HTR-8/SVneo (cell line): ENCODE measurements around the gene PCBP3.
"Not testable (repeated sequence)": the region's sequence is repeated elsewhere in the genome, so short reads cannot be mapped to it uniquely, and the experiment has no call there.

Source experiments
- DNase-seq: peaks from one replicate; pipeline ENCODE4 v3.0.0; 2011; ENCODE audit warnings: low spot score, mixed read lengths; ENCODE audit not compliant: insufficient read length
- FAIRE-seq: peaks from 2 replicates; lab custom pipeline; 2011; peaks lifted over from hg19 to GRCh38; lab: Jason Lieb, UNC

The PCBP3 gene

DNA sequence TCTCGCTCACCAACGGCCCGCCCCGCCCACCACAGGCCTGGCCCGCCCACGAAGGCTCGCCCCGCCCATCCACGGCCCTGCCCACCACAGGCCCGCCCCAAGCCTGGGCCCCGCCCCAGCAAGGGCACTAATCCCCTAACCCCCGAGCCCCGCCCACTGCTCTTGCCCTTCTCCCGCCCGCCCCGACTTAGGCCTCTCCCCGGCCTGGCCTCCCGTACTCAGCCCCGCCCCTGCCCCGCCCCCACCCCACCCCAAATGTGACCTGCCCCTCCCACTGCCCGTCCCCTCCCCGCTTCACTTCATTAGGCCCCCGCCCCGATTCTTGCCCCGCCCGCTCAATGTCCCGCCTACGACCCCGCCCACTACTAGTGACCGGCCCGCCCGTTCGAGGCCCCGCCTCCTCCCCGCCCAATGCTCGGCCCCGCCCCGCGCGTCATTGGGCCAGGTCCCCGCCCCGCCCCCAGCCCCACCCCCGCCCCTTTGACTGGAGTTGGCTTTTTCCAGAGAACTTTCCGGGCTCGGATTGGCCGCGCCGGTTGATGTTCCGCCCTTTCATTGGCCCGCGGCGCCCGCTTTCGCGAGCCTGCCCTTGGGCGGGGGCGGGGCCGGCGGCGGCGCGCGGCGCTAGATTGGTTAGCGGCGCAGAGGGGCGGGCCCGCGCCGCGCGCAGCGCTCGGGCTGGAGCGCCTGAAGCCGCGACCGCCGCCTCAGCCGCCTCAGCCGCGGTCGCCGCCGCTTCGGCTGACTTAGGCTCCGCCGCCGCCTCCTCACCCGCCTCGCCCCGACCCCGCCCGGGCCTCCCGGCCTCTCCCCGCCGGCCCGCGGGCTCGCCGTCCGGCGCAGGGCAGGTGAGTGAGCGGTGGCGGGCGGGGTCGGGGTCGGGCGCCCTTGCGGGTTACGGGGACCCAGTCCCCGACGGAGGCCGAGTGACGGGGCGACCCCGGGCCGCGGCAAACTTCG, at the start of gene PCBP3:
PCBP3 (plus strand) TSS at position 705 of the 960 bp plus-strand sequence. CDS start 206,361 bp downstream, outside the sequence.
- FAIRE-seq (peak; percentile 89), DNase-seq (peak; percentile 90)

DNA sequence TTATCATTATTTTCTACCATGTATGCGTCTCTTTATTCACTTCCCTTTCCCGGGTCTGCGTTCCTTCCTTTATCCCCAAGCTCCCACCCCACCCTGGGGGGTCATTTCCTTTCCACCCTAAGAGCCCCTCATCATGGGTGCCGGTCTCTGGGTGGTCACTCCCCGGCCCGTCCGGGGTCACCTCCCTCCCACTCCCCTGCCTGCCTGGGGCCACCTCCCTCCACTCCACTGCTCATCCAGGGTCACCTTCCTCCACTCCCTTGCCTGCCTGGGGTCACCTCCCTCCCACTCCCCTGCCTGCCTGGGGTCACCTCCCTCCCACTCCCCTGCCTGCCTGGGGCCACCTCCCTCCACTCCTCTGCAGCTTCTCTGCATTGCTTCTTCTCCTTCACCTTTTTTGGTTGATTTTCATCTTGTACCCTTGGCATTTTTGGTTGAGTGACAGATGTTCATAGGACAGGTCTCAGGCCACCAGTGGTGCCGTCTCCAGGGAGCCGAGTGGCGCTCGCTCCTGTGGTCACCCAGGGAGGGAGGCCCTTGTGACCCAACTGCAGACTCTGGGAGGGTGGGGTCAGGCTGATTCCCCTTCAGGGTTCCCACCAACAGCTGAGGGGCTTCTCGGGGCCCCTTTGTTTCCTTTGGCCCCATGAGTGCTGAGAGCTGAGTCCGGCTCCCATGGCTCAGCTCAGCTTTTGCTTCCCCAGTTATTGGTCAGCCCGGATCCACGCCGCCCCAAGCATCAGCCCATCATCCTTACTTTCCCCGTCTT, 48.6 kb upstream of the PCBP3 start:
- DNase-seq (no peak), FAIRE-seq (no peak)

DNA sequence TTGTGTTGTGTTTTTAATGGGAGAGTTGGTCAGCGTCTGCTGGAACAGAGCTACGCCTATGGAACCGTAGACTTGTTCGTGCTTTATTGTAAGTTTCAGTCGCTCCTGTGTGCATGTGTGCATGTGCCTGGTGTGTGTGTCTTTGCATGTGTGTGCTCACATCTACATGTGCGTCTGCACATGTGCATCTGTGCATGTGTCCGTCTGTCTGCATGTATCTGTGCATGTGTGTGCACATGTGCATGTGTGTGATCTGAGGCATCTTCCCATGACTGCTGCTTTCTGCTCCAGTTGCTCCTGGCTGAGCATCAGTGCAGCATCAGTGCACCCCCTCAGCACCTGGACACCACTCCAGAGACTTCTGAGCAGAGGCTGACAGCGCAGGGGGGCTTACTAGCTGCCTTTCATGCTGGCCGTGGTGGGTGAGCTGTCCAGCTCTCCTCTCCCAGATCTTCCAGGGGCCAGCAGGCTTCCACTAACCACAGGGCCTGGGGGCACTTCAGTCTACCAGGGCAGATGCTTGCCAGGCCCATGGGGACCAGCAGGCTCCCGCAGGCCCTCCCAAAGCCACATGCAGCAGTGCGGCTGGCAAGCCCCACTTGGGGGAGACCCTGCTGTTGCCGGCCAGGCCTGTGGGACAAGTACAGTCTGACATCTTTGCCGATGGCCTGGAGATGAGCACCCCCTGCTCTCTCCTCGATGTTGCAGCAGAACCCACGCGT, 47.8 kb upstream of the PCBP3 start:
- no peak for FAIRE-seq

DNA sequence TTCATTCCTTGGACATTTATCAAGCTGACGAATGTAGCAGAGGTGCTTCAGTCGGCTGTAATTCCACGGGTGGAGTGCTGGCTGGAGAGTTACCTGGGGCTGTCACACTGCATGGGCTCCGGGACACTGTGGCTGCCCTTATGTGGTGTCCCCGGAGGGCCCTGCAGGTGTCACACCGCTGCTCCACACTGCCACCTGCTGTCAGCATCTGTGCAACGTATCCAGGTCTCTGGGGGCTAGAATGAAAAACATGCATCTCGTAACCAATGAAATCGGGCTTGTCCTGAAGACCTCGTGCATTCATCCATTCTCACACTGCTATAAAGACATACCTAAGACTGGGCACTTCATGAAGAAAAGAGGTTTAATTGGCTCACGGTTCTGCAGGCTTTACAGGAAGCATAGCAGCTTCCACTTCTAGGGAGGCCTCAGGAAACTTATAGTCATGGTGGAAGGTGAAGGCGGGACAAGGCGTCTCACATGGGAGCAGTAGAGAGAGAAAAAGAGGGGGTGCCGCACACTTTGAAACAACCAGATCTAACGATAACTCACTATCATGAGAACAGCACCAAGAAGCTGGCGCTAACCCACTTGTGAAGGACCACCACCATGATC, 46.7 kb upstream of the PCBP3 start:
- no peak for FAIRE-seq
- peak; percentile 73 for DNase-seq

More for the DNA sequence above, 47.8 kb upstream of the PCBP3 start:
- DNase-seq: no peak

- FAIRE-seq (no peak), DNase-seq (no peak)
Measured at GRCh38 chr21:45598109-45598508, 45.4 kb upstream of the PCBP3 start.

DNA sequence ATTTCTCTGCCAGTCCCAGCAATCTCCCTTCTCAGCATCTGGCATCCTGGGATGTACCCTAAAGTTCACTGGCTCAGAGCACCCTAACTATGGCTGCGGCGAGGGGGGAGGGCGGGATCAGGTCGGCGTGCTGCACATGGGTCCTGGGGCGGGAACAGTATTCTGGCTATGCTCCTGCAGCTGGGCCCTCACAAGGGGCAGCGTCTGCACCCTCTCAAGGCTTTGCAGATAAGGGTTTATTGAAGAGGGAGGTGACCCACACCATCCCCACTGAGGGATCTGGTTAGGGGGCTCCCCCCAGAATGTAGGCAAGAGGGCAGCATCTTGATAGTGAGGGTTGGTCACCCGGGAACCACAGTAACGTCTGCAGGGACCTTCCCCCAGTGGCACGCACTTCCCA, 44.9 kb upstream of the PCBP3 start:
- DNase-seq (no peak), FAIRE-seq (no peak)

- DNase-seq (no peak), FAIRE-seq (no peak)
Measured at GRCh38 chr21:45599146-45599581, 44.4 kb upstream of the PCBP3 start.

DNA sequence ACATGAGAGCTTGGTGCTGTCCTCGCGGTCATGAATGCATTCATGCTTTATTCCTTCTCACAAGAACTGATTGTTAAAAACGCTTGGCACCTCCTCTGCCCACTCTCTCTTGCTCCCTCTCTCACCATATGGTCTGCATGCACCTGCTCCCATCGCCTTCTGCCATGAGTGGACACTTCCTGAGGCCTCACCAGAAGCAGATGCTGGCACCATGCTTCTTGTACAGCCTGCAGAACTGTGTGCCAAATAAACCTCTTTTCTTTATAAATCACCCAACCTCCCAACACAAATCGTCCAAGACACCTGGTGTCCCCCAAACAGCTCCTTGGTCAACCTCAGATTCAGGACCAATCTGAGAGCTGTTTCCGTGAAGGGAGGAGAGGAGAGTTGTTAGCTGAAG, 43.3 kb upstream of the PCBP3 start:
- DNase-seq (no peak), FAIRE-seq (no peak)

DNA sequence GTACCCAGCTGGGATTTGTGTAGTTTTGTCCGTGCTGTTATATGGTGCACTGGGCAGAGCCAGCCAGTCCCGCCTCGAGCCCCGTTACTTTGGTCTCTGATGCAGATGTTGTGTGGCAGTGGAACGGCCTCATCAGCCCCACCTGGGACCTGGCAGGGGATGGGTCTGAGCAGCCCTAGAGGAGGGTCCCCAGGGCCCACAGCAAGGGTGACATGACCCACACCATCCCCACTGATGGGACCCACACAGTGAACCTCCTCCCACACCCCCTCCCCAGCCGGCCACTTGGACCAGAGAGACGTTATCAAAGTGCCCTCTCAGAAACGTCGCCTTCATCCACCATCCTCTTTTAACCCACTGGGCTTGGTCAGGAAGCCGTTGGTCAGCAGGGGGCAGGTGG, 42.0 kb upstream of the PCBP3 start:
- no peak for FAIRE-seq
- no peak for DNase-seq

DNA sequence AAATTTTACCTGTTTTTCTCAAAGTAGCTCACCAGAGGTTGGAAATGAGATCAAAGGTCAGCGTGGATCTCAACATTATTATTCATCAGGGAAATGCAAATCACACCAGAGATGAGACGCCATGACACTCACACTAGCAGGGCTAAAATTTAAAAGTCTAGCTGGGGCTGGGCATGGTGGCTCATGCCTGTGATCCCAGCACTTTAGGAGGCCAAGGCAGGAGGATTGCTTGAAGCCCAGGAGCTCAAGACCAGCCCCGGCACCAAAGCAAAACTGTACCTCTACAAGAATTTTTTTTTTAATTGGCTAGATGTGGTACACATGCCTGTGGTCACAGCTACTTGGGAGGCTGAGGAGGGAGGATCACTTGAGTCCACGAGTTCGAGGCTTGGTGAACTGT, 41.4 kb upstream of the PCBP3 start:
- FAIRE-seq (no peak), DNase-seq (no peak)

DNA sequence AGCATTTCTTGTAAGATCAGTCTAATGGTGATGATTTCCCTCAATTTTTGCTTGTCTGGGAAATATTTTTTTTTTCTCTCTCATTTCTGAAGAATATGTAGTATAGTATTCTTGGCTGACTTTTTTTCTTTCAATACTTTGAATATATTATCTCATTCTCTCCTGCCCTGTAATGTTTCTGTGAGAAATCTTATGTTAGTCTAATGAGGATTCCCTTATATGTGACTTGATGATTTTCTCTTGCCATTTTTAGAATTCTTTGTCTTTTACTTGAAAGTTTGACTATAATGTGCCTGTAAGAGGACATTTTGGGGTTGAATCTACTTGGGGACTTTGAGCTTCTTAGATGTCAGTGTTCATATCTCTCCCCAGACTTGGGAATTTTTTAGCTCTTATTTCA, 40.0 kb upstream of the PCBP3 start:
- DNase-seq: no peak
- no peak for FAIRE-seq

- not testable (repeated sequence) for FAIRE-seq, DNase-seq
Measured at GRCh38 chr21:45604681-45605080, 38.8 kb upstream of the PCBP3 start.

- no peak for DNase-seq
- no peak for FAIRE-seq
Measured at GRCh38 chr21:45607021-45607908, 36.3 kb upstream of the PCBP3 start.

DNA sequence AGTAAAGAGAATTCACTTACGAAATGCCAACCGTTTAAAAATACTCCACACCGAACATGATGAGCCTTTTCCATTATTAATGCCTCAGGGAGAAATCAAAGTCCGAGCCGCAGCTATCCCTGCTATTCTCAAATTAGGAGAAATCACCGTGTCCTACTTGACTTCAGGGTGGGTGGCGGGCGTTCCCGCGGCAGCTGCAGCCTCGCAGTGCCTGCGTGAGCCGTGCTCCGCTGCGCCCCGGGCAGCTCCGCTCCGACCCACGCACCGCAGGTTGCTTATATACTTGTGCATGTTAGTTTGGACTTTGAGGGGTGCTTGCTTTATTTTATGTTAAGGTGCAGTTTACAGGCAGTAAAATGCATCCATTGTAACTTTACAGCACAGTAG, 35.6 kb upstream of the PCBP3 start:
- no peak for FAIRE-seq
- DNase-seq: no peak

DNA sequence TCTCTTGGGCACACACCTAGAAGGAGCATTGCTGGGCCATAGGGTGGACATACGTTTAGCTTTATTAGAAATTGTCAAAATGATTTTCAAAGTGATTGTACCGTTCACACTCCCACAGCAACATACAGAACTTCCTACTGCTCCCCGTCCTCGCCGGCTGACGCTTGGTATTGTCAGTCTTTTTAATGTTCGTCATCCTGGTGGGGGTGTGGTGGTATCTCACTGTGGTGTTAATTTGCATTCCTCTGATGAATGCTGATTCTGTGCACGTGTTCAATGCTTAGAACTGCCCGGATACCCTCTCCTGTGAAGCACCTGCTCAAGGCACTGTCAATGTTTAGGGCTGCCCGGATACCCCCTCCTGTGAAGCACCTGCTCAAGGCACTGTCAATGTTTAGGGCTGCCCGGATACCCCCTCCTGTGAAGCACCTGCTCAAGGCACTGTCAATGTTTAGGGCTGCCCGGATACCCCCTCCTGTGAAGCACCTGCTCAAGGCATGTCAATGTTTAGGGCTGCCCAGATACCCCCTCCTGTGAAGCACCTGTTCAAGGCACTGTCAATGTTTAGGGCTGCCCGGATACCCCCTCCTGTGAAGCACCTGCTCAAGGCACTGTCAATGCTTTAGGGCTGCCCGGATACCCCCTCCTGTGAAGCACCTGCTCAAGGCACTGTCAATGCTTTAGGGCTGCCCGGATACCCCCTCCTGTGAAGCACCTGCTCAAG, 34.6 kb upstream of the PCBP3 start:
- not testable (repeated sequence) for FAIRE-seq, DNase-seq

DNA sequence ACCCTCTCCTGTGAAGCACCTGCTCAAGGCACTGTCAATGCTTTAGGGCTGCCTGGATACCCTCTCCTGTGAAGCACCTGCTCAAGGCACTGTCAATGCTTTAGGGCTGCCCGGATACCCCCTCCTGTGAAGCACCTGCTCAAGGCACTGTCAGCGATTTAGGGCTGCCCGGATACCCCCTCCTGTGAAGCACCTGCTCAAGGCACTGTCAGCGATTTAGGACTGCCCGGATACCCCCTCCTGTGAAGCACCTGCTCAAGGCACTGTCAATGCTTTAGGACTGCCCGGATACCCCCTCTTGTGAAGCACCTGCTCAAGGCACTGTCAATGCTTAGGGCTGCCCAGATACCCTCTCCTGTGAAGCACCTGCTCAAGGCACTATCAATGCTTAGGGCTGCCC, 33.9 kb upstream of the PCBP3 start:
- FAIRE-seq: not testable (repeated sequence)

DNA sequence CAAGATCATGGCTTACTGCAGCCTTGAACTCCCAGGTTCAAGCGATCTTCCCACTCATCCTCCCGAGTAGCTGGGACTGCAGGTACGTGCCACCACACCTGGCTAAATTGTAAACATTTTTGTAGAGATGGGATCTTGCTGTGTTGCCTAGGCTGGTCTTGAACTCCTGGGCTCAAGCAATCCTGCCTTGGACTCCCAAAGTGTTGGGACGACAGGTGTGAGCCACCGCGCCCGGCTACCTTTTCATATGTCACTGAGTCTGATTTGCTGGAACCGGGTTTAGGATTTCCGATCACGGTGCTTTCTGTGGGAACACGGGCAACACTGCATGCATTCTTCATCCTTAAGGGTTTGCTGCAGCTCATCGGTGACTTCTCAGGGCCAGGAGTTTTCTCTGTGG, 32.2 kb upstream of the PCBP3 start:
- FAIRE-seq: no peak
- DNase-seq: no peak

More for the DNA sequence above, 33.9 kb upstream of the PCBP3 start:
- not testable (repeated sequence) for DNase-seq

DNA sequence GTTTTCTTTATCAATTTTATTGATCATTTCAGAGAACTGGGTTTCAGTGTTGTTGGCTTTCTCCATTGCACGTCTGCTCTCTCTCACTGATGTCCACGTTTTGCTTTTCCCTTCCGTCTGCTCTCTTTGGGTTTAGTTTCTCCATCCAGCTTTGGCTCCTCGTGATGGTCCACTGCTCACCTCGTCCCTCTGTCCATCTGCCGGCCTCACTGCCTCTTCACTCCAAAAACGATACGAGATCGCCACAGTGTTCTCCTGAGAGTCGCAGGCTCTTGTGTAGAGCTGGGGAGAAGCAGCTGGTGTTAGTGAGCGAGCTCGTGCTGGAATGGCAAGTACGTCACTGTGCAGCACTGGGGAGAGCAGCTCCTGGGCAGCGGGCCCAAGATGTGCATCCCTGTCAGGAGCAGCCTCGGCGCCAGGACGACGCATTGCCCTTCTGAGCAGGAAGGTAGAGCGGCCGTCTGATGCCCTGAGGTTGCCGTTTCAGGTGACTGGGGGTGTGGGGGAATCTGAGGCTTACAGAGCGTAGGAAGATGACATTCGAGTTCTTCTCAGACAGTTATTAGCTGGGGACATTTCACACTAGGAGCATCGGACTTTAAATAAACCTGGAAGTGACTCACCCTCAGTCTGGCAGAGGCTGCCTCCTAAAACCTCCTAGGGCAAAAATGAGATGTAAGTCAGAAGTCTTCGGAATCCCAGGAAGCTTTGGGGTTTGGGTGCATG, 31.4 kb upstream of the PCBP3 start:
- DNase-seq (peak; percentile 64), FAIRE-seq (peak; percentile 76)
